Right lung (tissue), 10 donors: ENCODE results near the gene SHD. TPM values are rescaled to one million over a fixed set of nuclear protein-coding genes. Genes with fewer than 3 reads are reported as not detected.
"Not testable (repeated sequence)": the region's sequence is repeated elsewhere in the genome, so short reads cannot be mapped to it uniquely, and the experiment has no call there.

Experiments used
- DNase-seq, 2 donors: peaks; one replicate each; pipeline ENCODE4 v3.0.0-alpha.2; 2013
- long read RNA-seq, 8 donors: transcript quantifications; one replicate each; lab custom pipeline, GENCODE V29; 2026
- polyA plus RNA-seq, 5 donors: library from polyadenylated mRNA; unstranded; fragments of 120-200 nt; gene quantifications; one replicate each; pipeline versions ENCODE4 v1.2.1 to v1.2.3, GENCODE V29; 2013; ENCODE audit warnings: inconsistent platforms in 1 of 5, low replicate concordance in 1 of 5; ENCODE audit not compliant: insufficient read length in 5 of 5, insufficient read depth in 1 of 5

Gene SHD, protein sequence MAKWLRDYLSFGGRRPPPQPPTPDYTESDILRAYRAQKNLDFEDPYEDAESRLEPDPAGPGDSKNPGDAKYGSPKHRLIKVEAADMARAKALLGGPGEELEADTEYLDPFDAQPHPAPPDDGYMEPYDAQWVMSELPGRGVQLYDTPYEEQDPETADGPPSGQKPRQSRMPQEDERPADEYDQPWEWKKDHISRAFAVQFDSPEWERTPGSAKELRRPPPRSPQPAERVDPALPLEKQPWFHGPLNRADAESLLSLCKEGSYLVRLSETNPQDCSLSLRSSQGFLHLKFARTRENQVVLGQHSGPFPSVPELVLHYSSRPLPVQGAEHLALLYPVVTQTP
- polyA plus RNA-seq: 1 to 10 TPM in 1 of 5 donors, under 1 TPM in 4; 0.23 to 6.4 (median 0.30) TPM
- long read RNA-seq, donor 1: 0 reads
- long read RNA-seq, donor 2: 0 reads
- long read RNA-seq, donor 3: 0 reads
- long read RNA-seq, donor 4: 0 reads
- long read RNA-seq, donor 5: 0 reads
- long read RNA-seq, donor 6: 0 reads
- long read RNA-seq, donor 7: 0 reads
- long read RNA-seq, donor 8: 0 reads

DNA sequence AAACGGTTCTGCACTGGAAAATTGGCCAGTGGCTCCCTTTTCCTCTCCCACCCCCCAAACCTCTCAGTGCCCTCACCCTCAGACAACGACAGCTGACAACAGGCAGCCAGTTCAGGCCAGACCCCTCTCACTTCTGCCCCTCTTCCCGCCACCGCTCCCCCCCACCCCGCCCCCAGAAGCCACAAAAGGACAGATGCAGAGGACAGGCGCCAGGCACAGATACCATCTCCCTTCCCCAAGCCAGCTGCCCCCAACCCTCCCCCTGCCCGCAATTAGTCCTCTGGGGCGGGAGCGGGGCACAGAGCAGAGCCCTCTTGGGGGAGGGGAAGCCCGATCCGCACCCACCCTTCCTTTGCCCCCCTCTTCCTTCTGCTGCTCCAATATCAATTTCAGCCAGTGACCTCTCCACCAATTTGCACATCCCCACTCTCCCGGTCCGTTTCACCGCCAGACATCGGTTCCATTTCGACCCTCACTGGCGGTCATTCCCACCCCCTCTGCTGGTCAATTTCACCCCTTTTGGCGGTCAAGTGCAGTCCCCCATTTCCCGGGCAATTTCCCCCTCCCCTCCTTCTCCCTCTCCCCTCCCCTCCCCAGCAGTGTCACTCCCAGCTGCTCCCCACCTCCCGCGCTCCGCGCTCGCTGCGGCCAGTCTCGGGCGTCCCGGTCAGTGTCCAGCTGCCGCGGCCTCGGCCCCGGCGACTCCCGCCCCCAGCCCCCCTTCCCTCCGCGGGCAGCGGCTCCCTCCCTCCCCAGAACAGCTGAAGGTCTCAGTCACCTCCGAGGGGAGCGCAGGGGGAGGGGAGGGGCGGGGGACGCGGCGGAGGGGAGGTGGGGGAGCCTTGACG, at the start of gene SHD:
SHD (plus strand) TSS at position 848 of the 848 bp plus-strand sequence. CDS start 798 bp downstream, outside the sequence.
- no peak for DNase-seq

DNA sequence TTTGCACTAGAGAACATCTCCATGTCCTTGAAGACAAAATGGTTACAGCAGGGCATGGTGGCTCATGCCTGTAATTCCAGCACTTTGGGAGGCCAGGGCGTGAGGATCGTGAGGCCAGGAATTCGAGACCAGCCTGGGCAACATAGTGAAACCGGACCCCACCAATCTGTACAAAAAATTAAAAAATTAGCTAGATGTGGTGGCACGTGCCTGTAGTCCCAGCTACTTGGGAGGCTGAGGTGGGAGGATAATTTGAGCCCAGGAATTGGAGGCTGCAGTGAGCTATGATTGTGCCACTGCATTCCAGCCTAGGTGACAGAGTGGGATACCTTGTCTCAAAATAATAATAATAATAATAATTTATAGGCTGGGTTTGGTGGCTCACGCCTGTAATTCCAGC, 48.8 kb upstream of the SHD start:
- DNase-seq: not testable (repeated sequence)

DNA sequence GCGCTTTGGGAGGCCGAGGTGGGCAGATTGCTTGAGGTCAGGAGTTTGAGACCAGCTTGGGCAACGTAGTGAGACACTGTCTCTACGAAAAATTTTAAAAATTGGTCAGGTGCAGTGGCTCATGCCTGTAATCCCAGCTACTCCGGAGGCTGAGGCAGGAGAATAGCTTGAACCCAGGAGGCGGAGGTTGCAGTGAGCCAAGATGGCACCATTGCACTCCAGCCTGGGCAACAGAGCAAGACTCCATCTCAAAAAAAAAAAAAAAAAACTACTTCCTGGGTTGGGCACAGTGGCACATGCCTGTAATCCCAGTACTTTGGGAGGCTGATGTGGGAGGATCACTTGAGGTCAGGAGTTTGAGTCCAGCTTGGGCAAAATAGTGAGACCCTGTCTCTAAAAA, 47.5 kb upstream of the SHD start:
- not testable (repeated sequence) for DNase-seq

DNA sequence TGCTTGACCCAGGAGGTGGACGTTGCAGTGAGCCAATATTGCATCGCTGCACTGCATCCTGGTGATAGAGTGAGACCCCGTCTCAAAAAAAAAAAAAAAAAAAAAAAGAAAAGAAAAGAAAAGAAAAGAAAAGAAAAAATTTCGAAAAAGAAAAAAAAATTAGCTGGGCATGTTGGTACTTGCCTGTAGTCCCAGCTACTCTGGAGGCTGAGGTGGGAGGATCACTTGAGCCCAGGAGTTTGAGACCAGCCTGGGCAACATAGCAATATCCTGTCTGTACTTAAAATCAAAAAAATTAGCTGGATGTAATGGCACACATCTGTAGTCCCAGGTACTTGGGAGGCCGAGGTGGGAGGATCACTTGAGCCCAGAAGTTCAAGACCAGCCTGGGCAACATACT, 46.9 kb upstream of the SHD start:
- not testable (repeated sequence) for DNase-seq

DNA sequence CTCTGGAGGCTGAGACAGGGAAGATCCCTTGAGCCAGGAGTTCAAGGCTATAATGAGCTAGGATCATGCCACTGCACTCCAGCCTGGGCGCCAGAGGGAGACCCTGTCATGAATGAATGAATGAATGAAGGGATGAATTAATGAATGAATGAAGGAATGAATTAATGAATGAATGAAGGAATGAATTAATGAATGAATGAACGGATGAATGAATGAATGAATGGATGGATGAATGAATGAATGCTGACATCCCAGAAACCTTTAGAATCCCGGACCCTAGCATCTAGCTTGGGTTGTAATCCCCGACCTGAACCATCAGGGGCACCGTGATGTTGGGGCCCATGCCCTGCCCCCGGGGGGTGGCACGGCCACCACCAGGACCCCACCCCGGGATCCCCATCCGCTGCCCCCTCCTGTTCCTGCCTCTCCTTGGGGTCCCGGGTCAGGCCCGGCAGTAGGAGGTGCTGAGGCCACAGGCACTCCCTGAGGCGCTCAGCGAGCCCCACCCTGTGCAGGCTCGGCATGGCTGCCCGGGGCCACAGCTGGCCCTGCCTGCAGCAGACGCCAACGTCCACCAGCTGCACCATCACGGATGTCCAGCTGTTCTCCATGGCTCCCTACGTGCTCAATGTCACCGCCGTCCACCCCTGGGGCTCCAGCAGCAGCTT, 46.3 kb upstream of the SHD start:
- DNase-seq: no peak

DNA sequence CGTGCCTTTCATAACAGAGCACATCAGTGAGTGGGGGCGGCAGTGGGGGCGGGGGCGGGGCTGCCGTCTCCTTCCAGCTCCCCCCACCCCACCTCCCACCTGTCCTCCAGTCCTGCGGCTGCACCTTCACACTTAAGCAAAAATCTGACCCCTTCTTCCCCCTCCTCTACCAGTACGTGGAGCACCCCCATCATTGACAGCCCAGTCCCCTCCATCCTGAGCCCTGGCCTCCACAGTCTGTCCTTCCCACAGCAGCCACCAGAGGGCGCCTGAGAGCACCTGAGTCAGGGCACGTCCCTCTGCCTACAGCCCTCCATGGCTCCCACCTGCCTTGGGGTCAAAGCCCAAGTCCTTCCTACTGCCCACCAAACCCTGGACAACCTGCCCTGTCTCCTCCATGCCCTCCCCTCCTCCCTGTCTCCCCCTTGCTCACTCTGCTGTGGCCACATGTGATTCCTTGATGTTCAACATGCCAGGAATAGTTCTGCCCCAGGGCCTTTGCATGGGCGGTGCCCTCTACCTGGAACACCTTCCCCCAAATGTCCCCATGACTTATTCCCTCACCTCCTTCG, 45.7 kb upstream of the SHD start:
- DNase-seq: no peak

DNA sequence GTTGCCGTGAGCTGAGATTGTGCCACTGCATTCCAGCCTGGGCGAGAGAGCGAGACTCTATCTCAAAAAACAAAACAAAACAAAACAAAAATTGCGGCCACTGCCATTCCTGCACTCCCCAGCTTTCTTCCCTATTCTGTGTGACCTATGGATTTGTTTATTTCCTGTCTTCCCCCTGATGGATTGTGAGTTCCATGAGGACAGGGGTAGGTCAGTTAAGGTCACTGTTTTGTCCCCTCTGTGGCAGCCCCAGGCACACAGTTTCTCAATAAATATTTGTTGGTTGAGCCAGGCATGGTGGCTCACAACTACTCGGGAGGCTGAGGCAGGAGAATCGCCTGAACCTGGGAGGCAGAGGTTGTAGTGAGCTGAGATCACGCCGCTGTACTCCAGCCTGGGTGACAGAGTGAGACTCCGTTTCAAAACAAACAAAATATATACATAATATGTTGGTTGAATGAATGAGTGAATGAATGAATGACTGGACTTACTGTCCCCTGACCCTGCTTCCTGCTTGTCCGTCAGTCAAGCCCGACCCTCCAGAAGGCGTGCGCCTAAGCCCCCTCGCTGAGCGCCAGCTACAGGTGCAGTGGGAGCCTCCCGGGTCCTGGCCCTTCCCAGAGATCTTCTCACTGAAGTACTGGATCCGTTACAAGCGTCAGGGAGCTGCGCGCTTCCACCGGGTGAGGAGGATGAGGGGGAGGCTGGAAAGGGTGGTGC, 44.8 kb upstream of the SHD start:
- no peak for DNase-seq

DNA sequence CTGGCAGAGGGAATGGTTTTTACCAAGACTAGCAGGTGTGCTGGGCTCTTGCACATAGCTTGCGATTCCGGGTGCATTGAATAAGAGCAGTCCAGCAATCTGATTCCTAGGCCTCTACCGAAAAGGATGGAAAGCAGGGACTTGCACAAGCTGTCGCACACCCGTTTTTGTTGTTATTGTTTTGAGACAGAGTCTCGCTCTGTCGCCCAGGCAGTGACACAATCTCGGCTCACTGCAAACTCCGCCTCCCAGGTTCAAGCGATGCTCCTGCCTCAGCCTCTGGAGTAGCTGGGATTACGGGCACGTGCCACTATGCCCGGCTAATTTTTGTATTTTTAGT, 44.2 kb upstream of the SHD start:
- DNase-seq: no peak

DNA sequence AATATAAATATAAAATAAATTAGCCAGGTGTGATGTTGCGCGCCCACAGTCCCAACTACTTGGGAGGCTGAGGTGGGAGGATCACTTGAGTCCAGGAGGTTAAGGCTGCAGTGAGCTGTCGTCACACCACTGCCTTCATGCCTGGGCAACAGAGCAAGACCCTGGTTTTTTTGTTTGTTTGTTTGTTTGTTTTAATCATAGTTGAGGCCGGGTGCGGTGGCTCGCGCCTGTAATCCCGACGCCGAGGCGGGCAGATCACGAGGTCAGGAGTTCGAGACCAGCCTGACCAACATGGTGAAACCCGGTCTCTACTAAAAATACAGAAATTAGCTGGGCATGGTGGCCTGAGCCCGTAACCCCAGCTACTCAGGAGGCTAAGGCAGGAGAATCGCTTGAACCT, 41.6 kb upstream of the SHD start:
- not testable (repeated sequence) for DNase-seq

DNA sequence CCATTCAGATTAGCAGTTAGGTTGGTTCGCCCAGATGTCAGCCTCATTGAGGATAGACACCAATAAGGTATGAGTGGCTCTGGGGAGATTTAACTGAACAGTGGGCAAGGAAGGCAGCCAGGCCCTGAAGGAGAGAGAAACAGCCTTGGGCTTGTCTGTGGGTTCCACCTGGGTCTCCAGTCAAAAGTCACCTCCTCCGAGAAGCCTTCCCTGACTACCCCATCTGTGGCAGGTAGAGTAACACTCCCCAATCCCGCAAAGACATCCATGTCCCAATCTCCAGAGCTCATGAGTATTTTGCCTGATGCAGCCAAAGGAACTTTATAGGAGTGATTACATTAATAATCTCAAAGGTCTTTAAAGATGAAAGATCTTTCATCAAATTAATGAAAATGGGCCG, 40.2 kb upstream of the SHD start:
- DNase-seq: no peak

DNA sequence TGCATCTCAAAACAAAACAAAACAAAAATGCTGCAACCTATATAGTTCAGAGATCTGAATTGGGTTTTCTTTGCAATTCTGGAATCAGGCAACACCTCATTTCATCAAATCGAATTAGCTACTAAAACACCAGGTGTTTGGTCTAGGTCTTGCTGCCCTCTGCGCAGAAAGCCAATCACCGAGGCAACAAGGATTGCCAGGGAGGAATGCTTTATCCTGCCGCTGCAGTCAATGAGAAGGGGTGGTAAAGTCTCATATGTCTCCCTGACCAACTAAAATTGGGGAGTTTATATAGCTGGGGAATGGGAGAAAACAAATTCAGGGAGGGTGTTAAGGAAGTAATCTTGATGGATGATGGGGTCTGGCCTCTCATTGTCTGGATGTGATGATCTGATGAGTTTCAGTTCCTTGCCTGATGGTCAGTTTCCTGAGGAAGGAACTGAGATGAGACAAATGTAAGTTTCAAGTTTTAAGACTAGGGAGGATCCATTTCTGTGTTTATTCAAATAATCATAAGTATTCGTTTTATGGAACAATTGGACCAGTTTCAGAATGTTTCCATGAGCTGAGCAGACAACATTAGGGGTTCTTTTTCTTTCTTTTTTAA, 37.1 kb upstream of the SHD start:
- no peak for DNase-seq

DNA sequence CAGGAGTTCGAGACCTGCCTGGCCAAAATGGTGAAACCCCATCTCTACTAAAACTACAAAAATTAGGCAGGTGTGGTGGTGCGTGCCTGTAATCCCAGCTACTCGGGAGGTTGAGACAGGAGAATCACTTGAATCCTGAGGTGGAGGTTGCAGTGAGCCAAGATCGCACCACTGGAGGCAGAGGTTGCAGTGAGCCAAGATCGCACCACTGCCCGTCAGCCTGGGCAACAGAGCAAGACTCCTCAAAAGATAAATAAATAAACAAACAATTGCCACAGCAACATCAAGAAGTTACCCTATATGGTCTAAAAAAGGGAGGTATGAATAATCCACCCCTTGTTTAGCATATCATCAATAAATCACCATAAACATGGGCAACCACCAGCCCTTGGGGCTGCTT, 33.1 kb upstream of the SHD start:
- not testable (repeated sequence) for DNase-seq

DNA sequence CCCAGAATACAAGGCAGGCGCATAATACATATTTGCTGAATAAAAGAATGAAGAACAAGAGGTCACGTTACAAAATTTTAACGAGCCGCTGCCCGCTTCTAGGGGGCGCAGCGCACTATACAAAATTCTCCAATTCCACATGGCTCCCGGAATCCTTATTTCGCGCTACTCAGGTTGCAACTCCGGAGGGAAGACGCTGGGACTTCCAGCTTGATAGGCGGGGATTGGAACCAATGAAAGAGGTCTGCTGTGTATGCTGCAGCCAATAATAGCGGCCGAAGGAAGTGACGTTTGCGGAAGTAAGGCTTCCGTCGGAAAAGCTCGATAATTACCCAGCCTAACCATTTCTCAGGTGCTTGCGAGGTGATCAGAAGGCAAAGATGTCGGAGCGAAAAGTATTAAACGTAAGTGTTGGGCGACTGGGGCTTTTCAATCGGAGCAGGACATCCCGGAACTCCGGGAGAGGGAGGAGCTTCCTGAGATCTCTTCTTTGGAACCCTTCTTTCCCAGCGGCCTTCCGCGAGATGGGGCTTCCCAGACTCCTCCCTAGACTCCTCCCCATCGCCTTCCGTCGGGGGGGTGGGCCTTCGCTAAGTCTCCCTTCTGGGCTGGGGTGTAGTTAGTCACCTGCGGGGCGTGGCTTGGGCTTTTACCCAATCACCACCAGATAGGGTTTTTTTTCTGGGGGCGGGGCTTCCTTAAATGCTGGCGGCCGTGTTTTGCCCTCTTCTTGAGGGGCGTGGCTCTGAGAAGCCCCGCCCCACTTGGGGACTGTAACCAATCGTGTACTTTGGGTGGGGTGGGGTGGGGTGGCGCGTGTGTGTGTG, 32.1 kb upstream of the SHD start, which contains the start of gene YJU2:
YJU2 (plus strand) TSS at position 314 of the 827 bp plus-strand sequence; CDS start at position 381, 67 bp downstream.
- DNase-seq: peak; percentile 98

DNA sequence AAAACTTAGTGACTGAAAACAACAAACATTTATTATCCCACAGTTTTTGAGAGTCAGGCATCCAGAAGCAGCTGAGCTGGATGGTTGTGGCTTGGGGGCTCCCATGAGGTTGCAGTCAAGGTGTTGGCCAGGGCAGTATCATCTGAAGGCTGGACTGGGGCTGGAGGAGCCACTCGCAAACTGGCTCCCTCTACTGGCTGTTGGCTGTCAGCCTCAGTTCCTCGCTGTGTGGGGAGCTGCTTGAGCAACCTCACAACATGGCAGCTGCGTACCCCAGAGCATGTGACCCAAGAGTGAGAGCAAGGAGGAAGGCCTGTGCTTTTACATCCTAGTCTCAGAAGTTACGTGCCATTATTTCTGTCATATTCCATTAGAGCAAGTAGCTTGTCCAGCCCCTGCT, 22.5 kb upstream of the SHD start:
- no peak for DNase-seq

DNA sequence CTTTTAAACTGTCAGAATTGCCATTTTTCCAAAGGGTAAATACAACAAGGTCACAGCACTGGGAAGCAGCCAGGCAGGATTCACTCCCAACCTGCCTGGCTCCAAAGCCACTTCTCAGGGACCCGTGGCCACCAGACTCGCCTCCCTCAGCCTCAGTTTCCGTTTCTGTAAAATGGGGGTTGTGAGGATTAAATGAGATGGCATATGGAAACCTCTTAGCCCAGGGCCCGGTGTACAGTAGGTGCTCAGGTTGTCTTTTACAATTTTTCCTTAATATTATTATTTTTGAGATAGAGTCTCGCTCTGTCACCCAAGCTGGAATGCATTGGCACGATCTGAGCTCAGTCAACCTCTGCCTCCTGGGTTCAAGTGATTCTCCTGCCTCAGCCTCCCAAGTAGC, 22.0 kb upstream of the SHD start:
- no peak for DNase-seq

DNA sequence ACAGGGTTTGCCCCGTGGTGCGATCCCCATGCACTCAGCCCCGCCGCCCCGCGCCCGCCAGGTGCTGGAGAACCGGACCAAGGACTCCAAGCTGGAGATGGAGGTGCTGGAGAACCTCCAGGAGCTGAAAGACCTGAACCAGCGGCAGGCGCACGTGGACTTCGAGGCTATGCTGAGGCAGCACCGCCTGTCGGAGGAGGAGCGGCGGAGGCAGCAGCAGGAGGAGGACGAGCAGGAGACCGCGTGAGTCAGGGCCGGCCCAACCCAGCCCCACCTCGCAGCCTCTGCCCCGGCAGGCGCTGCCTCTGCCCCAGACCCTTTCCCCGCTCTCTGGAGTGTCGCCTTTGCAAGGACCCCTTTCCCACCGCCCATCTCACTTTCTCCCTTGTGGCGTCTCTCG, 20.9 kb upstream of the SHD start:
- no peak for DNase-seq

DNA sequence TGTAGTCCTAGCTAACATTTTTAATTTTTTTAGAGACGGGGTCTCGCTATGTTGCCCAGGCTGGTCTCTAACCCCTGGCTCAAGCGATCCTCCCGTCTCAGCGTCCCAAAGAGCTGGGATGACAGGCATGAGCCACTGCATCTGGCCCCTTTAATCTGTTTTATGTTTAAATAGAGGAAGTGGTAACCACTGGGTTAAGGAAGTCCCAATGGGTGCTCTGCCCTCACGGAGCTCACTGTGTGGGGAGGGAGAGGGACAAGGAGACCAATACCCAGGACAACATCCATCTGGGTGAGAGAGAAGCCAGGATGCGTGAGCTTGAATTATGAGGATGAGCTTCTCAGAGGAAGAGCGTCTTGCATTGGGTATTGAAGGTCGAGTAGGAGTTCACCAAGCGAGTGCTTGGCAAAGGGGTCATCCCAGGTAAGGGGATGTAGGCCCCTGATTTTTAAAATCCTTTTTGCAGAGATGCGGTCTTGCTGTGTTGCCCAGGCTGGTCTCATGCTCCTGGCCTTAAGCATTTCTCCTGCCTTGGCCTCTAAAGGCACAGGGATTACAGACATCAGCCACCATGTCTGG, 18.4 kb upstream of the SHD start:
- no peak for DNase-seq

DNA sequence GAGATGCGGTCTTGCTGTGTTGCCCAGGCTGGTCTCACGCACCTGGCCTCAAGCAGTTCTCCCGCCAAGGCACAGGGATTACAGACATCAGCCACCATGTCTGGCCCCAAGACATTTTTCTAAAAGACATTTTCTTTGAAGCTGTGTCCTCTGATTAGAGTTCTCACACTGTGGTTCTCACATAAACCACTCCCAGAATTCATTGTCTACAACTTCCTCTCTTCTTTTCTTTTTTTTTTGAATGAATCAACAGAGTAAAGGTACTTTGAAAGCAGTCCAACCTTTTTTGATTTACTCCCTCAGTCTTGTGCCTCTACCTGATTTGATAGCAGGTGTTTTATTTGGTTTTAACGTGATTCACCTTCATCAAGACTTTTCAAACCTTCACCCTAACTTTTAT, 14.3 kb upstream of the SHD start:
- no peak for DNase-seq
